ENCODE measurements around the gene RIMS4. TPM values are rescaled to one million over a fixed set of nuclear protein-coding genes. Genes with fewer than 3 reads are reported as not detected.

Gene RIMS4
- total RNA-seq, 1 experiment from 2014 or later = 16.3 TPM

- no peak overlapping the region for H3K27ac ChIP-seq (ENCODE audit: insufficient read length, low read depth, low read length)
- no peak overlapping the region for H3T11ph ChIP-seq (ENCODE audit: low read length)
- H4K8ac ChIP-seq (replicated peaks; ENCODE audit: insufficient read length, low read depth, low read length) = no peak overlapping the region
- H2BK5ac ChIP-seq (ENCODE audit: insufficient read length, low read length) = no peak overlapping the region
- Mint-ChIP-seq H3K4me1 (peaks cover 12 to 45% of the 10 kb centered on the region in 2 experiments), H3K27me3 (ENCODE audit: low read depth) (peaks cover 68% of the 10 kb centered on the region), H3K4me3 (peak overlapping the region; percentile 70 to 88), H3K27ac (no peak overlapping the region), H3K36me3 (ENCODE audit: insufficient read depth in 1 of 3, low read depth in 3 of 3) (peaks cover 0 to 5% (median 0%) of the 10 kb centered on the region in 3 experiments; a peak in 3 of 7 replicates), H3K9me3 (peaks cover 0 to 3% of the 10 kb centered on the region in 2 experiments; a peak in 2 of 5 replicates)
- no peak overlapping the region for H4K91ac ChIP-seq (ENCODE audit: insufficient read length, low read depth, low read length)
- peak; percentile 52 for DNase-seq
- H3K27me3 ChIP-seq (ENCODE audit: insufficient read depth, low read length) = peaks cover 19% of the 10 kb centered on the region
- H3K4me2 ChIP-seq (ENCODE audit: insufficient read depth, insufficient read length, low read length) = peak overlapping the region; percentile 79
- H2BK15ac ChIP-seq (ENCODE audit: low read depth, low read length) = no peak overlapping the region
- H2BK20ac ChIP-seq (ENCODE audit: low read depth, low read length, poor library complexity, severe bottlenecking) = no peak overlapping the region
- no peak overlapping the region for H3K56ac ChIP-seq (ENCODE audit: insufficient read length, low read depth, low read length)
- no peak for TF ChIP-seq CTCF (conservative IDR thresholded peaks at IDR 0.05)
- no peak overlapping the region; the same call in 1 of the 2 replicates for H3K14ac ChIP-seq (ENCODE audit: insufficient read depth, low read length)
- no peaks in the 10 kb centered on the region for H3K9me3 ChIP-seq (ENCODE audit: control insufficient read depth, low read depth, low read length)
- no peak overlapping the region for H2BK120ac ChIP-seq (ENCODE audit: low read depth, low read length, poor library complexity, severe bottlenecking)
- H3K4ac ChIP-seq (ENCODE audit: low read depth, low read length) = no peak overlapping the region
- H4K5ac ChIP-seq (ENCODE audit: insufficient read length, low read depth, low read length) = no peak overlapping the region
- H3K79me2 ChIP-seq (ENCODE audit: insufficient read depth, low read length) = no peaks in the 10 kb centered on the region
- no peak overlapping the region for H2AFZ ChIP-seq (ENCODE audit: low read length)
- no CpG with 5 or more reads among the region's 34 CpGs for WGBS (ENCODE audit: extremely low coverage, insufficient read length, low lambda C conversion rate)
- H3K4me1 ChIP-seq (ENCODE audit: insufficient read depth, low read length) = no peaks in the 10 kb centered on the region; the same call in 1 of the 2 replicates
- no peak overlapping the region for H3K18ac ChIP-seq (ENCODE audit: insufficient read length, low read depth, low read length)
- no peaks in the 10 kb centered on the region for H4K20me1 ChIP-seq (ENCODE audit: control insufficient read depth, insufficient read depth, insufficient read length)
- no peak overlapping the region for H3K9ac ChIP-seq (ENCODE audit: extremely low read depth, insufficient read length, low read length)
- no peaks in the 10 kb centered on the region for H3K79me1 ChIP-seq (ENCODE audit: insufficient read depth, low read depth, low read length, poor library complexity, severe bottlenecking)
- no peak overlapping the region for H3K23ac ChIP-seq (ENCODE audit: insufficient read length, low read depth, low read length)
- peaks cover 6% of the 10 kb centered on the region for H3K23me2 ChIP-seq (ENCODE audit: insufficient read length, low read depth, low read length, poor library complexity, severe bottlenecking)
- H2BK12ac ChIP-seq (ENCODE audit: insufficient read length, low read depth, low read length) = no peak overlapping the region
- H2AK5ac ChIP-seq (ENCODE audit: insufficient read length, low read length) = no peak overlapping the region
Measured at GRCh38 chr20:44809380-44810060, 826 bp downstream of the RIMS4 start.

Measured in H9 (cell line).